A549 treated with Mapracorat at 1 μM for 4 hours (cell line): ENCODE data around the gene ZNF83. TPM values are rescaled to one million over a fixed set of nuclear protein-coding genes. Genes with fewer than 3 reads are reported as not detected.

Experiments used
- total RNA-seq: library from RNA; stranded (reverse); fragments of 200-300 nt; extraction: Qiagen RNA extraction; gene quantifications from 5 replicates; pipeline ENCODE4 v1.2.3, GENCODE V29; 2022

ZNF83 gene
- 0.05 to 0.28 TPM (median 0.15 TPM) in 4 of 5 replicates, not detected in the other for total RNA-seq

GRCh38 chr19:52637718-52638585 is at the start of gene ZNF83:
Gene ZNF83, minus strand, starts transcription at chr19:52638355.

GRCh38 chr19:52570000-52570861 is 67.9 kb downstream of the ZNF83 start, which contains the start of gene ZNF701:
Gene ZNF701, plus strand, starts transcription at chr19:52570287. Its CDS starts 3,861 bp downstream, at chr19:52574148.

Other genes starting within 250 kb of the ZNF83 start
- gene ZNF528, start 240.5 kb downstream of the ZNF83 start, total RNA-seq, result 0.05 to 0.39 TPM (median 0.17 TPM) in 4 of 5 replicates, not detected in the other
- gene ZNF534, start 209.2 kb downstream of the ZNF83 start, total RNA-seq, result not detected in 5 replicates
- not detected in 5 replicates for gene ZNF578, start 184.8 kb downstream of the ZNF83 start, total RNA-seq
- gene ZNF808, start 110.7 kb downstream of the ZNF83 start, total RNA-seq, result 0.06 to 0.24 TPM (median 0.20 TPM) in 5 replicates
- gene ZNF701, start 68.1 kb downstream of the ZNF83 start, total RNA-seq, result 0.11 to 0.28 TPM (median 0.21 TPM) in 5 replicates
- 1.8 to 3.7 TPM (median 2.1 TPM) in 5 replicates for gene ZNF611, start 96.7 kb upstream of the ZNF83 start, total RNA-seq
- 0.08 to 0.29 TPM (median 0.11 TPM) in 5 replicates for gene ZNF600, start 148.4 kb upstream of the ZNF83 start, total RNA-seq
- gene ZNF28, start 183.3 kb upstream of the ZNF83 start, total RNA-seq, result 0.35 to 2.7 TPM (median 1.3 TPM) in 5 replicates
- gene ZNF468, start 219.3 kb upstream of the ZNF83 start, total RNA-seq, result 0.29 to 0.64 TPM (median 0.57 TPM) in 5 replicates